Retinal pigment epithelial cell (primary cell): Measurements from ENCODE around the gene TENM4.

Experiments
- DNase-seq: peaks from one replicate; pipeline ENCODE4 v3.0.0-alpha.2; 2010; ENCODE audit warnings: low read depth
- H3K4me3 ChIP-seq: 2 replicates; pipeline ENCODE4 v1.5.1; 2011; ENCODE audit warnings: mild to moderate bottlenecking, low read length, control low read depth, moderate library complexity
- CTCF ChIP-seq: conservative IDR thresholded peaks from 2 replicates; pipeline ENCODE4 v1.5.1; 2011; ENCODE audit warnings: low read depth, low read length, control low read depth, inconsistent platforms

TENM4 gene

GRCh38 chr11:79212741-79213190, 228.1 kb downstream of the TENM4 start:
- DNase-seq = no peak
- TF ChIP-seq CTCF = no peak
- H3K4me3 ChIP-seq = no peak overlapping the region

- TF ChIP-seq CTCF = no peak
- DNase-seq = no peak
Observed at GRCh38 chr11:79209540-79210266, 231.1 kb downstream of the TENM4 start.

GRCh38 chr11:79208126-79208525, 232.7 kb downstream of the TENM4 start:
- H3K4me3 ChIP-seq = no peak overlapping the region
- DNase-seq = no peak
- no peak for TF ChIP-seq CTCF

More at GRCh38 chr11:79209540-79210266, 231.1 kb downstream of the TENM4 start:
- H3K4me3 ChIP-seq = no peak overlapping the region

GRCh38 chr11:79206951-79207350, 233.9 kb downstream of the TENM4 start:
- no peak overlapping the region for H3K4me3 ChIP-seq
- TF ChIP-seq CTCF = peak; percentile 20
- no peak for DNase-seq

GRCh38 chr11:79205786-79206185, 235.0 kb downstream of the TENM4 start:
- no peak for TF ChIP-seq CTCF
- DNase-seq = no peak
- no peak overlapping the region for H3K4me3 ChIP-seq

- DNase-seq = no peak
- no peak overlapping the region for H3K4me3 ChIP-seq
- TF ChIP-seq CTCF = no peak
Observed at GRCh38 chr11:79201677-79202347, 239.0 kb downstream of the TENM4 start.
